GM21723 (cell line): Measurements from ENCODE around the gene CNKSR3.

Experiments
- ATAC-seq: cut with Tn5 transposase; IDR thresholded peaks from one replicate; pipeline ENCODE4 v1.9.1; 2021; ENCODE audit warnings: mild to moderate bottlenecking, moderate library complexity; ENCODE audit not compliant: unreplicated experiment

Gene CNKSR3

DNA sequence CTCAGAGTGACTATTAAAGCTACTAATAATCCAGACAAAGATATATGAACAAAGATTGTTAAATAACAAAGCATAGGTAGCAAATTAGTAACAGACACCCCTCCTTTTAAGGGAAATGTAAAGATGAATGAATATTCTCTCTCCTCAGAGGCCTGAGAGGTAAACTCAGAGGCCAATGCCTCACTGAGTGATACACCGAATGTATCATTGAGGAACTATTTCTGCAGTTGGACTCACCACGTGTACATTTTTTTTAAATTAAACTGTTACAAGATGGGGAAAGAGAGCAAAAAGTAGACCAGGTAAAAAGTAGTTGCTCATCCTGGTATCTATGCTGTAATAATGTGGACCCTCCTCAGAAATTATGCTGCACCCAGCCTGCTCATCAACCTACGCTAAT lies 81.6 kb downstream of the CNKSR3 start:
- no peak for ATAC-seq

GRCh38 chr6:154427446-154427845 lies 83.0 kb downstream of the CNKSR3 start:
- ATAC-seq, result no peak

DNA sequence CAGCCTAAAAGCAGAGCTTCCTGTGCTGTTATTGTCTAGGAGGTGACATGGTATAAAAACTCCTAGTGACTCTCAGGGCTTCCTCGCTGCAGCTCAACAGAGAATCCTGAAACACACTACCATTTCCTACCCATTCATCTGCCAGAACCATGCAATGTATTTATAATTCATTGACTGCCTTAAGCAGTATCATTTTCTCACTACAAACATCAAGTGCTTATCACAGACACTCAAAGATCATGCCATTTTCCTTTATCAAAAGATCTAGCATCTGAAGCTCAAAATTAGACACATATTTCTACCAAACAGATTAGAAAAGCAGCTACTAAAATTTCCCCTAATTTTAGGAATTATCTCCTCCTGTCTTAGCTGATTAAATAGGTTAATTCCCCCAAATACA lies 83.5 kb downstream of the CNKSR3 start:
- no peak for ATAC-seq

GRCh38 chr6:154425034-154425433 lies 85.5 kb downstream of the CNKSR3 start:
- no peak for ATAC-seq

- ATAC-seq, result no peak
Measured at GRCh38 chr6:154414021-154414813, 96.3 kb downstream of the CNKSR3 start.

GRCh38 chr6:154412106-154412820 lies 98.2 kb downstream of the CNKSR3 start:
- no peak for ATAC-seq

- ATAC-seq, result no peak
Measured at GRCh38 chr6:154411076-154411475, 99.4 kb downstream of the CNKSR3 start.

GRCh38 chr6:154410619-154411072 lies 99.8 kb downstream of the CNKSR3 start:
- peak; percentile 66 for ATAC-seq

- no peak for ATAC-seq
Measured at GRCh38 chr6:154408891-154409500, 101.5 kb downstream of the CNKSR3 start.

DNA sequence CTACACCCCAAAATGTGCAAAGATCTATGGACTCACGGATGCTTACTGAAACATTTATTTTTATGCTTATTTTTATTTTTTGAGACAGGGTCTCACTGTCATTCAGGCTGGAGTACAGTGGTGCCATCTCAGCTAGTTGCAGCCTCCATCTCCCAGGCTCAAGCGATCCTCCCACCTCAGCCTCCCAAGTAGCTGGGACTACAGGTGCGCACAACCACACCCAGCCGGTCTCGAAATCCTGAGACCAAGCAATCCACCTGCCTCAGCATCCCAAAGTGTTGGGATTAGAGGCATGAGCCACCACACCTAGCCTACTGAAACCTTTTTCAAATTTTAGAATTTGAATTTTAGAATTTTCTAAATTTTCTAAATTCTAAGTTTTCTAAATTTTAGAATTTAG lies 103.0 kb downstream of the CNKSR3 start:
- no peak for ATAC-seq

DNA sequence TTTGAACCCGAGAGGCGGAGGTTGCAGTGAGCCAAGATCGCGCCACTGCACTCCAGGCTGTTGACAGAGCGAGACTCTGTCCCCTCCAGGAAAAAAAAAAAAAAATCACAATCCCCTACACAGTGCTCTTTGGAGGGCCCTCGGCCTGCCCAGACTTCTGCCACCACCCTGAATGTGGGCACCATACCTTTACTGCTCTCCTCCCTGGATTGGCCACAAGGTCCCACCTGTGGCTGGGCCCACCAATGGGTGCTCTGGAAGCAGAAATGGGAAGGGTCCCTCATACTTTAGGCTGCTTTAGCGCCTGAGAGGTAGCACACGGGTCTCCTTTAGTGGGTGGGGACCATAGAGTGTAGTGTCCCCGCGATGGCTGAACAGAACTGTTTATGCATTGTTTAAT lies 103.6 kb downstream of the CNKSR3 start:
- no peak for ATAC-seq

DNA sequence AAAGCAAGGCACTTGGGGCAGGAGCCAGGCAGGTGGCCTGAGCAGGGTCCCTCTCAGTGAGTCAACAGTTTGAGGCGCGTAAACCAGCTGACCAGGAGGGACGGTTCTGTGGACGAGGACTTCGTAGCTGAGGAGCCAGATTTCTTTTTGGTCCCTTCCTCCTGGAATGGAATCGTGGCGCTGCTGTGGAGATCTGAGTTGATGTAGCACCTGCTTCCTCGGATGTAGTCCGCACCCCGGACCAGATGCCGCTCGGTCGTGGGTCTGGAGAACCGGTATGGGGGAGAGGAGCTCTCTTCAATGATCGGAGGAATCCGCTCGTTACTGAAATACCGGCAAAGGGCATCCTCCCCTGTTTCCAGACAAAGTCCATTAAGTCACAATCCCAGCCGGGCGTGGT lies 104.2 kb downstream of the CNKSR3 start:
- no peak for ATAC-seq

GRCh38 chr6:154404791-154405400 lies 105.6 kb downstream of the CNKSR3 start:
- ATAC-seq, result no peak

- no peak for ATAC-seq
Measured at GRCh38 chr6:154403788-154404187, 106.7 kb downstream of the CNKSR3 start.

- ATAC-seq, result no peak
Measured at GRCh38 chr6:154402081-154402780, 108.3 kb downstream of the CNKSR3 start.

- no peak for ATAC-seq
Measured at GRCh38 chr6:154399097-154399496, 111.4 kb downstream of the CNKSR3 start.

DNA sequence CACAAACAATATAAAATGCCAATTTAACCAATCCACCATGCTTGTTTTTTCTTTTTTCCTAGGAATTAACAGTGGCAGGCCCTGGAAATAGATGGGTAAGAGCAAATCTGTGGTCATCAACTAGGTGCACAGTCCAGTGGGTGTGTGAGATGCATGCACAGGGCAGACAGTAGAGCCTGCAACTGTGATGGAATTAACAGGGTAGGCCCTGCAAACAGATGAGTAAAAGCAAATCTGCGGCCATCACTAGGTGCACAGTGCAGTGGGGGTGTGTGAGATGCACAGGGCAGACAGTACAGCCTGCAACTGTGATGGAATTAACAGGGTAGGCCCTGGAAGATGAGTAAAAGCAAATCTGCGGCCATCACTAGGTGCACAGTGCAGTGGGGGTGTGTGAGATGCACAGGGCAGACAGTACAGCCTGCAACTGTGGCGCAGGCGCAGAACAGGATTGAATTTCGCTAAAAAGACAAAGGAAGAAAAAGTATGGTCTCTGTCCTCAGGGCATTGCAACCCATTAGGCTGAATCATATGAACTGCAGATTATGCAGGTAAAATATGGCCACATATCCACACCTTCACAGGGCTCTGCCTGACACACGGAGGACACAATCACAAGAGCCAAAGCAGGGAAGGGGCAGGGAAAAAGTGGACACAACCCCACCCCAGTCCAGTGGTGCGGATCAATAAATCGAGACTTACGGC lies 112.8 kb downstream of the CNKSR3 start:
- no peak for ATAC-seq

DNA sequence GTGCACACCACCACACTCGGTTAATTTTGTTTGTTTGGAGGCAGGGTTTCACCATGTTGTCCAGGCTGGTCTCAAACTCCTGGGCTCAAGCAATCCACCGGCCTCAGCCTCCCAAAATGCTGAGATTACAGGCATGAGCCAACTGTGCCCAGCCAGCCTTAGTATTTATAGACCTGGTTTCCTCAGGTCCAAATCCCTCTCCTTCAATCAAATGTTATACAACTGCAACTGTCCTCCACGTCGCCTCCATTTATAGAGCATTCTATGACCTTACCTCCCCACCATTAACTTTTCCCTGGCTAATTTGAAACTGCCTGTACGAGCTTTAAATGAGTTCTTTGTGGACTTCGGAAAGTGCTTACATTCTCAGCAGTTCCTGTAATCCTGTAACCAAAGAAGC lies 114.6 kb downstream of the CNKSR3 start:
- ATAC-seq, result no peak

DNA sequence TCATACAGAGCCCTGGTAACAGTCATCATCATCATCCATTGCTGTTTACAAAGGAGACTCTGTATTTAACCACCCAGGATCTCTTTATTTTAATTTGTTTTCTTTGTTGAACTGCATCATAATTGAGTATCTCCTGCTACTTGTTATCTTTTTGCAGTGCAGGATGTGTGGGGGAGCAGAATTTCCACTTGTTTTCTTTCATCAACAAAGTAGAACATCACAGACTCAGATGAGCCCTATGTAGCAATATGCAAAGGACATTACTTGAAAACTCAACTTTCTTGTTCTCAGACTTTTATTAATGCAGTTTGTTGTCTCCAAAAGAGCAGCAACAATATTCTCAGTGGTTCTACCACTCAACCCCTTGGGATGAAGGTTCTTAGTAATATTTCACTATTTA lies 115.2 kb downstream of the CNKSR3 start:
- ATAC-seq, result no peak

- no peak for ATAC-seq
Measured at GRCh38 chr6:154394571-154394970, 115.9 kb downstream of the CNKSR3 start.
